Ishikawa (cell line): Measurements from ENCODE around the gene REPS1.

Experiments used
- CEBPB ChIP-seq: IDR thresholded peaks from 2 replicates; pipeline ENCODE4 v1.6.1; 2012
- CREB1 ChIP-seq: IDR thresholded peaks from 2 replicates; pipeline ENCODE4 v1.6.1; 2012; ENCODE audit warnings: low read depth
- EGR1 ChIP-seq: IDR thresholded peaks from 2 replicates; pipeline ENCODE4 v1.6.1; 2012
- EP300 ChIP-seq: IDR thresholded peaks from 2 replicates; pipeline ENCODE4 v1.6.1; 2012; ENCODE audit warnings: borderline replicate concordance
- FOXM1 ChIP-seq: IDR thresholded peaks from 2 replicates; pipeline ENCODE4 v1.6.1; 2012; ENCODE audit warnings: low read depth, borderline replicate concordance
- MAX ChIP-seq: IDR thresholded peaks from 2 replicates; pipeline ENCODE4 v1.6.1; 2012
- NFIC ChIP-seq: IDR thresholded peaks from 2 replicates; pipeline ENCODE4 v1.6.1; 2012
- RAD21 ChIP-seq: IDR thresholded peaks from 2 replicates; pipeline ENCODE4 v1.6.1; 2012; ENCODE audit warnings: low read depth
- TAF1 ChIP-seq: IDR thresholded peaks from 2 replicates; pipeline ENCODE4 v1.6.1; 2012; ENCODE audit warnings: low read depth, mild to moderate bottlenecking
- TCF12 ChIP-seq: IDR thresholded peaks from 2 replicates; pipeline ENCODE4 v1.6.1; 2012; ENCODE audit warnings: low read depth
- TEAD4 ChIP-seq: IDR thresholded peaks from 2 replicates; pipeline ENCODE4 v1.6.1; 2012
- YY1 ChIP-seq: IDR thresholded peaks from 2 replicates; pipeline ENCODE4 v1.6.1; 2012; ENCODE audit warnings: low read depth
- ZBTB7A ChIP-seq: IDR thresholded peaks from 2 replicates; pipeline ENCODE4 v1.6.1; 2012; ENCODE audit warnings: low read depth
- TF ChIP-seq, protein P1 (sequence below): IDR thresholded peaks from 2 replicates; pipeline ENCODE4 v1.6.1; 2012
- TF ChIP-seq, protein P2 (sequence below): IDR thresholded peaks from 2 replicates; pipeline ENCODE4 v1.6.1; 2012; ENCODE audit warnings: low read depth, mild to moderate bottlenecking

REPS1 gene

DNA sequence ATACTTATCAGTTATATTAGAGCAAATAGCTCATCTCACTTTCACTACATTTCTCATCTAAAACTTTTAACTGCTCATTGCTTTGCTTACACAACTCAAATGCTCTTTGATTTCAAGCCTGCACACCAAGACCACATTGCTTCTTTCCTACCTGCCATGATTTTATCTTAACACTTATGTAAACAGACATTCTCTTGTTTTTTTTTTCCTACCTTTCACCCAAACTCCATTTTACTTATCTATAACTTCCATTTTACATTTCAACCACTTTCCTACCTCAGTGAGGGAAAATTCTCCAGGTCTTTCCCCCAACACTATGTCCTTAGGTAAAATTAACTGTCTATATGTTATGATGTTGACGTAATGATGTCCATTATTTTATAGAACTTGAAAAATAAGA lies 24.0 kb downstream of the REPS1 start:
- TF ChIP-seq FOXM1, result no peak
- TF ChIP-seq CEBPB, result no peak
- TF ChIP-seq EP300, result no peak
- TF ChIP-seq, protein P1, sequence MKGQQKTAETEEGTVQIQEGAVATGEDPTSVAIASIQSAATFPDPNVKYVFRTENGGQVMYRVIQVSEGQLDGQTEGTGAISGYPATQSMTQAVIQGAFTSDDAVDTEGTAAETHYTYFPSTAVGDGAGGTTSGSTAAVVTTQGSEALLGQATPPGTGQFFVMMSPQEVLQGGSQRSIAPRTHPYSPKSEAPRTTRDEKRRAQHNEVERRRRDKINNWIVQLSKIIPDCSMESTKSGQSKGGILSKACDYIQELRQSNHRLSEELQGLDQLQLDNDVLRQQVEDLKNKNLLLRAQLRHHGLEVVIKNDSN, result no peak
- TF ChIP-seq RAD21, result no peak
- TF ChIP-seq CREB1, result no peak
- no peak for TF ChIP-seq ZBTB7A
- TF ChIP-seq MAX, result no peak
- TF ChIP-seq, protein P2, sequence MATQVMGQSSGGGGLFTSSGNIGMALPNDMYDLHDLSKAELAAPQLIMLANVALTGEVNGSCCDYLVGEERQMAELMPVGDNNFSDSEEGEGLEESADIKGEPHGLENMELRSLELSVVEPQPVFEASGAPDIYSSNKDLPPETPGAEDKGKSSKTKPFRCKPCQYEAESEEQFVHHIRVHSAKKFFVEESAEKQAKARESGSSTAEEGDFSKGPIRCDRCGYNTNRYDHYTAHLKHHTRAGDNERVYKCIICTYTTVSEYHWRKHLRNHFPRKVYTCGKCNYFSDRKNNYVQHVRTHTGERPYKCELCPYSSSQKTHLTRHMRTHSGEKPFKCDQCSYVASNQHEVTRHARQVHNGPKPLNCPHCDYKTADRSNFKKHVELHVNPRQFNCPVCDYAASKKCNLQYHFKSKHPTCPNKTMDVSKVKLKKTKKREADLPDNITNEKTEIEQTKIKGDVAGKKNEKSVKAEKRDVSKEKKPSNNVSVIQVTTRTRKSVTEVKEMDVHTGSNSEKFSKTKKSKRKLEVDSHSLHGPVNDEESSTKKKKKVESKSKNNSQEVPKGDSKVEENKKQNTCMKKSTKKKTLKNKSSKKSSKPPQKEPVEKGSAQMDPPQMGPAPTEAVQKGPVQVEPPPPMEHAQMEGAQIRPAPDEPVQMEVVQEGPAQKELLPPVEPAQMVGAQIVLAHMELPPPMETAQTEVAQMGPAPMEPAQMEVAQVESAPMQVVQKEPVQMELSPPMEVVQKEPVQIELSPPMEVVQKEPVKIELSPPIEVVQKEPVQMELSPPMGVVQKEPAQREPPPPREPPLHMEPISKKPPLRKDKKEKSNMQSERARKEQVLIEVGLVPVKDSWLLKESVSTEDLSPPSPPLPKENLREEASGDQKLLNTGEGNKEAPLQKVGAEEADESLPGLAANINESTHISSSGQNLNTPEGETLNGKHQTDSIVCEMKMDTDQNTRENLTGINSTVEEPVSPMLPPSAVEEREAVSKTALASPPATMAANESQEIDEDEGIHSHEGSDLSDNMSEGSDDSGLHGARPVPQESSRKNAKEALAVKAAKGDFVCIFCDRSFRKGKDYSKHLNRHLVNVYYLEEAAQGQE, result no peak
- no peak for TF ChIP-seq TEAD4
- no peak for TF ChIP-seq TAF1
- no peak for TF ChIP-seq TCF12
- TF ChIP-seq YY1, result no peak
- TF ChIP-seq NFIC, result no peak
- no peak for TF ChIP-seq EGR1

GRCh38 chr6:138963531-138963930 lies 24.5 kb downstream of the REPS1 start:
- TF ChIP-seq NFIC (no peak), TEAD4 (no peak), TAF1 (no peak), CEBPB (no peak), TCF12 (no peak), CREB1 (no peak), EP300 (no peak), EGR1 (no peak), FOXM1 (no peak), RAD21 (no peak), YY1 (no peak), ZBTB7A (no peak), MAX (no peak)
- TF ChIP-seq, protein P2, result no peak
- TF ChIP-seq, protein P1, result no peak

DNA sequence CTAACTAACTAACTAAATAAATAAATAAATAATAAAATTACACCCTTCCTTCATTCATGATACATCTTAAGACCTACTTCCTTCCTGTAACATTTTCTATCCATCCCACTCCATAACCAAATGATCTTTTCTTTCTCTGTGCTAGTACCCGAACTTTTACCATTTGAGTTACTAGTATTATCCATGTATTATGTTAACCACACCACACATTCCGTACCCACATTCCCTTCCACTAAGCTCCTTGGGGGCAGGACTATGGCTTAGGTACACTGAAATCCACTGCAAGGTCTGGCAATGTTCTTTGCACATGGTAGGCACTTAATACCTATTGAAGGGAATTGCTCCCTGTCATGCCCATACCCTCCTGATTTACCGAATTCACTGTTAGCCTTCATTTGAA lies 24.9 kb downstream of the REPS1 start:
- TF ChIP-seq TEAD4 (no peak), EGR1 (no peak), FOXM1 (no peak), CREB1 (no peak), MAX (no peak), YY1 (no peak), ZBTB7A (no peak), TCF12 (no peak), TAF1 (no peak), RAD21 (no peak), NFIC (no peak), CEBPB (no peak), EP300 (no peak)
- TF ChIP-seq, protein P1, result no peak
- TF ChIP-seq, protein P2, result no peak

GRCh38 chr6:138959521-138959920 lies 28.5 kb downstream of the REPS1 start:
- no peak for TF ChIP-seq TAF1
- TF ChIP-seq TEAD4, result no peak
- TF ChIP-seq CEBPB, result no peak
- TF ChIP-seq MAX, result no peak
